Common myeloid progenitor, CD34-positive (primary cell): Measurements from ENCODE around the gene ZNF213.
"Not testable (repeated sequence)": the region's sequence is repeated elsewhere in the genome, so short reads cannot be mapped to it uniquely, and the experiment has no call there.

Experiments used
- CTCF ChIA-PET: fragments of 350-600 bp; sonication (Branson Sonifier 250); formaldehyde crosslinking; loops from one replicate; lab custom pipeline; 2021; ENCODE audit warnings: antibody characterized with exemption; lab: Charles Lee
- POLR2A ChIA-PET: fragments of 350-600 bp; sonication (Branson Sonifier 250); formaldehyde crosslinking; loops from one replicate; lab custom pipeline; 2021; ENCODE audit warnings: antibody characterized with exemption; lab: Charles Lee
- DNase-seq, 3 donors: peaks; one replicate each; pipeline versions ENCODE4 v3.0.0 to v3.0.0-alpha.2; 2013
- H3K27ac ChIP-seq, 2 experiments: 1 replicate in 1 of 2; 2 replicates in 1 of 2; pipeline ENCODE4 v1.7.0; 2013; ENCODE audit warnings: inconsistent platforms in 2 of 2, low read length in 2 of 2, mild to moderate bottlenecking in 2 of 2, low read depth in 1 of 2, moderate library complexity in 1 of 2; ENCODE audit not compliant: severe bottlenecking in 2 of 2, insufficient read depth in 1 of 2, poor library complexity in 1 of 2
- H3K27me3 ChIP-seq, 5 experiments: replicated peaks in 2 of 5; 1 replicate in 3 of 5; 2 replicates in 2 of 5; pipeline versions ENCODE4 v1.6.1 to v1.7.0; 2013; ENCODE audit warnings: low read length in 4 of 5, mild to moderate bottlenecking in 2 of 5, moderate library complexity in 2 of 5, inconsistent platforms in 1 of 5; ENCODE audit not compliant: insufficient read depth in 5 of 5, control insufficient read depth in 4 of 5
- H3K36me3 ChIP-seq, 4 experiments: 1 replicate in 2 of 4; 2 replicates in 2 of 4; pipeline versions ENCODE4 v1.6.1 to v1.7.0; 2013; ENCODE audit warnings: low read length in 3 of 4, control low read depth in 1 of 4, mild to moderate bottlenecking in 1 of 4; ENCODE audit not compliant: control insufficient read depth in 4 of 4, insufficient read depth in 4 of 4
- H3K4me1 ChIP-seq, 4 experiments: 1 replicate in 3 of 4; 2 replicates in 1 of 4; pipeline versions ENCODE4 v1.6.1 to v1.7.1; 2013; ENCODE audit warnings: low read length in 3 of 4, mild to moderate bottlenecking in 3 of 4, control low read depth in 1 of 4, inconsistent platforms in 1 of 4, moderate library complexity in 1 of 4; ENCODE audit not compliant: control insufficient read depth in 4 of 4, insufficient read depth in 4 of 4; ENCODE audit errors: control extremely low read depth in 1 of 4
- H3K4me3 ChIP-seq, 7 experiments: 1 replicate in 4 of 7; 2 replicates in 3 of 7; pipeline versions ENCODE4 v1.5.1 to v1.7.0; 2013; ENCODE audit warnings: mild to moderate bottlenecking in 7 of 7, low read length in 6 of 7, moderate library complexity in 6 of 7, inconsistent platforms in 2 of 7, low read depth in 2 of 7, control low read depth in 1 of 7; ENCODE audit not compliant: insufficient read depth in 4 of 7, control insufficient read depth in 1 of 7; ENCODE audit errors: extremely low read depth in 1 of 7
- H3K9me3 ChIP-seq, 5 experiments: 1 replicate in 4 of 5; 2 replicates in 1 of 5; pipeline versions ENCODE4 v1.6.1 to v1.7.1; 2013; ENCODE audit warnings: low read length in 4 of 5, mild to moderate bottlenecking in 2 of 5, inconsistent platforms in 1 of 5, low read depth in 1 of 5, moderate library complexity in 1 of 5; ENCODE audit not compliant: control insufficient read depth in 4 of 5, insufficient read depth in 2 of 5; ENCODE audit errors: control extremely low read depth in 1 of 5
- WGBS: methylation state at CpG from one replicate; pipeline ENCODE4 v1.1.5; 2013; ENCODE audit not compliant: insufficient coverage; 5-methylcytosine and 5-hydroxymethylcytosine counted together

ZNF213 gene

DNA sequence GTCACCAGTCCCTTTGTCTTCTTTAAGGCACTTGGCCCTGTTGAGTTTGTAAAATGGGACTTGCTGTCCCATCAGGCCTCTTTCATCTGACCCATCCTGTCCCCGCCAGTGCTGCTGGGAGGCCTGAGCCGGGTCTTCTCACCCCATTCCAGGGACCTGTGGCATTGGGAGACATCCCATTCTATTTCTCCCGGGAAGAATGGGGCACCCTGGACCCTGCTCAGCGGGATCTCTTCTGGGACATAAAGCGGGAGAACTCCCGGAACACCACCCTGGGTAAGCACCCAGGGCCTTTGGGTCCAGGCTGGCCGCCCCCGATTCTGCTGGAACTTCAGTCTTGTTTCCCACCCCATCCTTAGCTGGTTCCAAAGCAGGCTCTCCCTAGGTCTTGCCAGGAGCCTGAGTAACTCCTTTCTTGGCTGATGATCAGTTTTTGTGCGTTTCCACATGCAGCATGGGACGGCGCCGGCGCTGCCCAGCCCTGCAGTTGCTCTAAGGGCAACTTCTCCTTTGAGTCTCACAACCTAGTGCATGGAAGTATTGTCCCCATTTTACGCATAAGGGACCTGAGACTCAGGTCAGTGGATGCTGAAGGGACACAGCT lies 4.1 kb downstream of the ZNF213 start:
- POLR2A ChIA-PET: no interaction called here
- CTCF ChIA-PET: interaction anchor here (2.6 to 2.9 kb wide), 2 partner anchors 8 to 10 kb away, joined by 13 to 20 read pairs; no protein-coding TSS in a partner anchor
- Histone ChIP-seq H3K36me3 (peaks cover 0 to 48% (median 24%) of the 10 kb centered on the region in 4 experiments), H3K4me1 (peaks cover 1 to 16% (median 13%) of the 10 kb centered on the region in 4 experiments), H3K9me3 (no peaks in the 10 kb centered on the region), H3K4me3 (no peak overlapping the region), H3K27ac (no peak overlapping the region), H3K27me3 (no peaks in the 10 kb centered on the region)
- 98% methylated on average over 14 of the region's 14 CpGs for WGBS
- DNase-seq: no peak

DNA sequence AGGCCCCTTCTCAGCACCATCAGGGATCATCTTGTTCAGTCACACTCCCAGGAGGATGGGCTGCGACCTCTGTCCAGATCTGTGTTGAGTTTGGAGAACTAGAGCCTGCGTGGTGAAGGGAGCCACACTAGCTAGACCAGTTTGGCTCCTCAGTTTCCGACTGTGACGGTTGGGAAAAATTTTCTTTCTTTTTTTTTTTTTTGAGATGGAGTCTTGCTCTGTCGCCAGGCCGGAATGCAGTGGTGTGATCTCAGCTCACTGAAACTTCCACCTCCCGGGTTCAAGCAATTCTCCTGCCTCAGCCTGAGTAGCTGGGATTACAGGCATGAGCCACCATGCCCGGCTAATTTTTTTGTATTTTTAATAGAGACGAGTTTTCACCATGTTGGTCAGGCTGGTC lies 4.7 kb downstream of the ZNF213 start:
- Histone ChIP-seq H3K4me1 (peaks cover 0 to 11% (median 9%) of the 10 kb centered on the region in 4 experiments), H3K36me3 (peaks cover 0 to 48% (median 24%) of the 10 kb centered on the region in 4 experiments)
- 89% methylated on average over 3 of the region's 9 CpGs for WGBS
- DNase-seq, H3K9me3 ChIP-seq, POLR2A ChIA-PET, H3K27ac ChIP-seq, H3K4me3 ChIP-seq, H3K27me3 ChIP-seq: not testable (repeated sequence)
- CTCF ChIA-PET: interaction anchor here (2.6 to 2.9 kb wide), 2 partner anchors 9 to 10 kb away, joined by 13 to 20 read pairs; no protein-coding TSS in a partner anchor

DNA sequence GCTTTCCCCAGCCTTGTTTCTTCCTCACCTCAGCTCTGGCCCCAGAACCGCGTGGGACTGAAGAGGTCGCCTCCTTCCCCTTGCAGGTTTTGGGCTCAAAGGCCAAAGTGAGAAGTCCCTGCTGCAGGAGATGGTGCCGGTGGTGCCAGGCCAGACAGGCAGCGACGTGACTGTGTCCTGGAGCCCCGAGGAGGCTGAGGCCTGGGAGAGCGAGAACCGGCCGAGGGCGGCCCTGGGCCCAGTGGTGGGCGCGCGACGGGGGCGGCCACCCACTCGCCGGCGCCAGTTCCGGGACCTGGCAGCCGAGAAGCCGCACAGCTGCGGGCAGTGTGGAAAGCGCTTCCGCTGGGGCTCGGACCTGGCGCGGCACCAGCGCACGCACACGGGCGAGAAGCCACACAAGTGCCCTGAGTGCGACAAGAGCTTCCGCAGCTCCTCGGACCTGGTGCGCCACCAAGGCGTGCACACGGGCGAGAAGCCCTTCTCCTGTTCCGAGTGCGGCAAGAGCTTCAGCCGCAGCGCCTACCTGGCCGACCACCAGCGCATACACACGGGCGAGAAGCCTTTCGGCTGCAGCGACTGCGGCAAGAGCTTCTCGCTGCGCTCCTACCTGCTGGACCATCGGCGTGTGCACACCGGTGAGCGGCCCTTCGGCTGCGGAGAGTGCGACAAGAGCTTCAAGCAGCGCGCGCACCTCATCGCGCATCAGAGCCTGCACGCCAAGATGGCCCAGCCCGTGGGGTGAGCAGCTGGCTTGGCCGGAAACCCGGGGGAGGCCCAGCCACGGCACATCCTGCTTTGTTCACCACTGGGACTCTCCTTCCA lies 6.0 kb downstream of the ZNF213 start:
- POLR2A ChIA-PET: no interaction called here
- H3K27ac ChIP-seq: no peak overlapping the region
- no peak for DNase-seq
- WGBS: 97% methylated on average over 59 of the region's 69 CpGs
- no peak overlapping the region for H3K4me3 ChIP-seq
- no peaks in the 10 kb centered on the region for H3K9me3 ChIP-seq
- no peaks in the 10 kb centered on the region for H3K27me3 ChIP-seq
- H3K36me3 ChIP-seq: peaks cover 0 to 48% (median 24%) of the 10 kb centered on the region in 4 experiments
- H3K4me1 ChIP-seq: peaks cover 0 to 5% (median 4%) of the 10 kb centered on the region in 4 experiments
- CTCF ChIA-PET: interaction anchor here (0.9 to 2.9 kb wide), 3 partner anchors 8 to 19 kb away, joined by 3 to 20 read pairs (median 13); no protein-coding TSS in a partner anchor

DNA sequence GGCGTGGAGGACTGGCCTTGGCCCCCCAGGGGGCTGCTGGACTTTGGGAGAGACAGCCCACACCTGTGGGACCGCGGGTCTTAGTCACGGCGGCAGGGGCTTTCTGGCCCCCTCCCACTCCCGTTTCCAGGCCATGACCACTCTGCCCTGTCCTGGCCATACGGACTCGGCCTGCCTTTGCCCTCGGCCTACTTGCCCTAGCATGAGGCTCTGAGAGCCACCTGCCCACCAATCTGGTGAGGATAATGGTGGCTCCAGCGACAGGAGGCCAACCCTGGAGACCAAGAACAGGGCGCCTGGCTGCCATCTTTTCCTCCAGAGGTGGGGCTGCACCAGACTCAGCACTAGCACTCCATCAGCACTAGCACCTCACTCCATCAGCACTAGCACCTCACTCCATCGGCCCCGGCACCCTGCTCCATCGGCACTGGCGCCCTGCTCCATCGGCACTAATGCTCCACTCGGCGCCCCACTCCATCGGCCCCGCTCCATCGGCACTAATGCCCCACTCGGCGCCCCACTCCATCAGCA lies 7.0 kb downstream of the ZNF213 start:
- 96% methylated on average over 23 of the region's 23 CpGs for WGBS
- Histone ChIP-seq H3K4me3 (no peak overlapping the region), H3K27ac (no peak overlapping the region), H3K27me3 (no peaks in the 10 kb centered on the region), H3K9me3 (no peaks in the 10 kb centered on the region), H3K4me1 (no peaks in the 10 kb centered on the region), H3K36me3 (peaks cover 0 to 48% (median 24%) of the 10 kb centered on the region in 4 experiments)
- POLR2A ChIA-PET: no interaction called here
- CTCF ChIA-PET: interaction anchor here (2.6 to 2.9 kb wide), 2 partner anchors 7 to 11 kb away, joined by 13 to 20 read pairs; no protein-coding TSS in a partner anchor
- DNase-seq: no peak

GRCh38 chr16:3142327-3142726 lies 7.5 kb downstream of the ZNF213 start:
- DNase-seq: no peak
- H3K27me3 ChIP-seq: no peaks in the 10 kb centered on the region
- H3K4me1 ChIP-seq: no peaks in the 10 kb centered on the region
- H3K9me3 ChIP-seq: no peaks in the 10 kb centered on the region
- H3K4me3 ChIP-seq: no peak overlapping the region
- CTCF ChIA-PET: interaction anchor here (0.9 to 9.3 kb wide), 2 partner anchors 10 to 320 kb away, joined by 3 to 121 read pairs; partner anchors contain the start of gene ZNF213
- 94% methylated on average over 22 of the region's 22 CpGs for WGBS
- POLR2A ChIA-PET: interaction anchor here (0.7 kb wide), 1 partner anchor 83 kb away, joined by 5 read pairs; no protein-coding TSS in a partner anchor
- no peak overlapping the region for H3K27ac ChIP-seq
- H3K36me3 ChIP-seq: peaks cover 0 to 45% (median 22%) of the 10 kb centered on the region in 4 experiments

DNA sequence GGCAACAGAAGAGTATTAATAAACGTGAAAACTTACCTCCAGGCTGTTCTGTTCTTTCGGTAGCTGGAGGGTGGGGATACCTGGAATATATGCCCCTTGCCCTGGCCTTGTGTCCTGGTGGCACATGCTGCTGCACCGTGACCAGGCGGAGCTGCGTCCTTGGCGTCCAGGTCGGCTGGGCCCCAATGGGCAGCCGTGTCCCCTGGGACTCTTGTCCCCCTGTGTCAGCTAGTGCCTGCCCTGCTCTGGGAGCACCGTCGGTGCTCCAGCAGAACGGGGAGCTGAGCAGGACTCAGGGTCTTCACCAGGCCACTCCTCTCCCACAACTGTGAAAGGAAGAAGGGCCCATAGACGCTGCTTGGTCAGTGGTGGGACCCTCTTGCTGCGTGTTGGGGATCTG lies 7.9 kb downstream of the ZNF213 start:
- no peaks in the 10 kb centered on the region for H3K27me3 ChIP-seq
- CTCF ChIA-PET: interaction anchor here (0.9 to 9.3 kb wide), 2 partner anchors 10 to 320 kb away, joined by 3 to 121 read pairs; partner anchors contain the start of gene ZNF213
- H3K4me3 ChIP-seq: no peak overlapping the region
- peaks cover 0 to 43% (median 21%) of the 10 kb centered on the region in 4 experiments for H3K36me3 ChIP-seq
- no peak overlapping the region for H3K27ac ChIP-seq
- WGBS: 95% methylated on average over 11 of the region's 13 CpGs
- POLR2A ChIA-PET: interaction anchor here (0.7 kb wide), 1 partner anchor 83 kb away, joined by 5 read pairs; no protein-coding TSS in a partner anchor
- H3K9me3 ChIP-seq: no peaks in the 10 kb centered on the region
- no peaks in the 10 kb centered on the region for H3K4me1 ChIP-seq
- no peak for DNase-seq
